ENCODE data around the gene ADCY5.

ADCY5 gene

GRCh38 chr3:123386477-123387040 is 62.3 kb downstream of the ADCY5 start:
- no peak overlapping the region for H3K4me2 ChIP-seq (ENCODE audit: low read length)
- H3K27me3 ChIP-seq (ENCODE audit: insufficient read depth, low read length) = peaks cover 9% of the 10 kb centered on the region; the same call in 1 of the 2 replicates
- no peaks in the 10 kb centered on the region for H4K20me1 ChIP-seq (ENCODE audit: insufficient read depth, low read length)
- H3K79me2 ChIP-seq (ENCODE audit: insufficient read depth, low read length) = no peaks in the 10 kb centered on the region
- TF ChIP-seq, protein P1, sequence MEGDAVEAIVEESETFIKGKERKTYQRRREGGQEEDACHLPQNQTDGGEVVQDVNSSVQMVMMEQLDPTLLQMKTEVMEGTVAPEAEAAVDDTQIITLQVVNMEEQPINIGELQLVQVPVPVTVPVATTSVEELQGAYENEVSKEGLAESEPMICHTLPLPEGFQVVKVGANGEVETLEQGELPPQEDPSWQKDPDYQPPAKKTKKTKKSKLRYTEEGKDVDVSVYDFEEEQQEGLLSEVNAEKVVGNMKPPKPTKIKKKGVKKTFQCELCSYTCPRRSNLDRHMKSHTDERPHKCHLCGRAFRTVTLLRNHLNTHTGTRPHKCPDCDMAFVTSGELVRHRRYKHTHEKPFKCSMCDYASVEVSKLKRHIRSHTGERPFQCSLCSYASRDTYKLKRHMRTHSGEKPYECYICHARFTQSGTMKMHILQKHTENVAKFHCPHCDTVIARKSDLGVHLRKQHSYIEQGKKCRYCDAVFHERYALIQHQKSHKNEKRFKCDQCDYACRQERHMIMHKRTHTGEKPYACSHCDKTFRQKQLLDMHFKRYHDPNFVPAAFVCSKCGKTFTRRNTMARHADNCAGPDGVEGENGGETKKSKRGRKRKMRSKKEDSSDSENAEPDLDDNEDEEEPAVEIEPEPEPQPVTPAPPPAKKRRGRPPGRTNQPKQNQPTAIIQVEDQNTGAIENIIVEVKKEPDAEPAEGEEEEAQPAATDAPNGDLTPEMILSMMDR (IDR thresholded peaks at IDR 0.05; ENCODE audit: low read length) = no peak
- no peak for TF ChIP-seq EZH2 (IDR thresholded peaks at IDR 0.05; ENCODE audit: borderline replicate concordance, low read length)
- no peak overlapping the region for H3K4me3 ChIP-seq (ENCODE audit: low read depth, low read length, poor library complexity, severe bottlenecking)
- H3K4me1 ChIP-seq (ENCODE audit: insufficient read depth, low read length, severe bottlenecking) = no peaks in the 10 kb centered on the region
- no peaks in the 10 kb centered on the region for H3F3A ChIP-seq (ENCODE audit: insufficient read depth, low read length)
- no peak overlapping the region for H3K9ac ChIP-seq (ENCODE audit: low read length)
- H3K27ac ChIP-seq (ENCODE audit: low read depth, low read length, poor library complexity, severe bottlenecking) = no peak overlapping the region
- no peaks in the 10 kb centered on the region for H3K36me3 ChIP-seq (ENCODE audit: insufficient read depth, low read length)
- H3K9me3 ChIP-seq (ENCODE audit: low read length) = no peaks in the 10 kb centered on the region
- no peaks in the 10 kb centered on the region for H3K9me2 ChIP-seq (ENCODE audit: low read depth, low read length)
- no peak overlapping the region for H2AFZ ChIP-seq (ENCODE audit: low read length)

- no peaks in the 10 kb centered on the region for H3K9me3 ChIP-seq (ENCODE audit: low read length)
- no peak overlapping the region for H3K4me3 ChIP-seq (ENCODE audit: low read depth, low read length, poor library complexity, severe bottlenecking)
- no peaks in the 10 kb centered on the region for H3K4me1 ChIP-seq (ENCODE audit: insufficient read depth, low read length, severe bottlenecking)
- H3K36me3 ChIP-seq (ENCODE audit: insufficient read depth, low read length) = no peaks in the 10 kb centered on the region
- TF ChIP-seq, protein P1 (IDR thresholded peaks at IDR 0.05; ENCODE audit: low read length) = no peak
- TF ChIP-seq EZH2 (IDR thresholded peaks at IDR 0.05; ENCODE audit: borderline replicate concordance, low read length) = no peak
- H2AFZ ChIP-seq (ENCODE audit: low read length) = no peak overlapping the region
- peaks cover 9% of the 10 kb centered on the region; the same call in 1 of the 2 replicates for H3K27me3 ChIP-seq (ENCODE audit: insufficient read depth, low read length)
- H3K4me2 ChIP-seq (ENCODE audit: low read length) = no peak overlapping the region
- H3K27ac ChIP-seq (ENCODE audit: low read depth, low read length, poor library complexity, severe bottlenecking) = no peak overlapping the region
- H3F3A ChIP-seq (ENCODE audit: insufficient read depth, low read length) = no peaks in the 10 kb centered on the region
- H3K9me2 ChIP-seq (ENCODE audit: low read depth, low read length) = no peaks in the 10 kb centered on the region
- no peak overlapping the region for H3K9ac ChIP-seq (ENCODE audit: low read length)
- no peaks in the 10 kb centered on the region for H3K79me2 ChIP-seq (ENCODE audit: insufficient read depth, low read length)
- no peaks in the 10 kb centered on the region for H4K20me1 ChIP-seq (ENCODE audit: insufficient read depth, low read length)
These were observed 62.9 kb downstream of the ADCY5 start for GRCh38 chr3:123385981-123386380.

DNA sequence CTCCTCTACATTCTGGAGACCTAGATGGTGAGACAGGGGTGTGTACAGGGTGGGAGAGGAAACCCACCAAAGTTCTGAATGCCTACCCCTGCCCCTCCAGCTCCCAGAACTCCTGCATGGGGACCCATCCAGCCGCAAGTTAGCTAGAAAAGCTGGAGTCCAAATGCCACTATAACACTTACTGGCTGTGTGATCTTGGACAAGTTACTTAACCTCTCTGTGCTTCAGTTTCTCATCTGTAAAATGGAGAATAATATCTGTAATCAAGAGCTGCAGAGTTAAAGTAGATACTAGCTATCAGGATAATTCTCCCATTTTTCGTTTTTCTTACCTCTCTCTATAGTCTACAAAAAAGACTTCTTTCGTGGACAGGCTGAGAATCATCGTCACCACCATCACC is 63.4 kb downstream of the ADCY5 start:
- Histone ChIP-seq H3K9ac (ENCODE audit: low read length) (no peak overlapping the region), H3K27me3 (ENCODE audit: insufficient read depth, low read length) (peaks cover 9% of the 10 kb centered on the region; the same call in 1 of the 2 replicates), H3F3A (ENCODE audit: insufficient read depth, low read length) (no peaks in the 10 kb centered on the region), H3K9me3 (ENCODE audit: low read length) (no peaks in the 10 kb centered on the region), H3K36me3 (ENCODE audit: insufficient read depth, low read length) (no peaks in the 10 kb centered on the region), H3K4me3 (ENCODE audit: low read depth, low read length, poor library complexity, severe bottlenecking) (no peak overlapping the region), H4K20me1 (ENCODE audit: insufficient read depth, low read length) (no peaks in the 10 kb centered on the region), H2AFZ (ENCODE audit: low read length) (no peak overlapping the region), H3K4me1 (ENCODE audit: insufficient read depth, low read length, severe bottlenecking) (no peaks in the 10 kb centered on the region), H3K9me2 (ENCODE audit: low read depth, low read length) (no peaks in the 10 kb centered on the region), H3K79me2 (ENCODE audit: insufficient read depth, low read length) (no peaks in the 10 kb centered on the region), H3K4me2 (ENCODE audit: low read length) (no peak overlapping the region), H3K27ac (ENCODE audit: low read depth, low read length, poor library complexity, severe bottlenecking) (no peak overlapping the region)
- TF ChIP-seq, protein P1 (IDR thresholded peaks at IDR 0.05; ENCODE audit: low read length) = no peak
- no peak for TF ChIP-seq EZH2 (IDR thresholded peaks at IDR 0.05; ENCODE audit: borderline replicate concordance, low read length)

Measured in OCI-LY1 (cell line).